HepG2 (cell line): ENCODE data around the gene GFER. TPM values are rescaled to one million over a fixed set of nuclear protein-coding genes. Genes with fewer than 3 reads are reported as not detected.
A peak's percentile ranks its signal among the peaks of the same experiment; 100 is the strongest.

Source experiments
- ADNP ChIP-seq: sonication (generic); formaldehyde crosslinking; IDR thresholded peaks from 2 replicates; pipeline ENCODE4 v1.4.0; 2020; ENCODE audit warnings: missing genetic modification reagents
- ATAD3A ChIP-seq: sonication (generic); formaldehyde crosslinking; IDR thresholded peaks from 2 replicates; pipeline ENCODE4 v1.4.0; 2020; ENCODE audit warnings: missing genetic modification reagents
- DZIP1 ChIP-seq: sonication (generic); formaldehyde crosslinking; IDR thresholded peaks from 2 replicates; pipeline ENCODE4 v1.5.0; 2020; ENCODE audit warnings: mild to moderate bottlenecking, missing genetic modification reagents
- EZH2 ChIP-seq: conservative IDR thresholded peaks from 2 replicates; pipeline ENCODE4 v1.6.1; 2012; ENCODE audit warnings: mild to moderate bottlenecking, low read depth, low read length, moderate library complexity
- HNRNPLL ChIP-seq: fragments of 200-400 bp; formaldehyde crosslinking; IDR thresholded peaks from 2 replicates; pipeline ENCODE4 v1.6.1; 2017; ENCODE audit warnings: mild to moderate bottlenecking, low read depth, low read length; ENCODE audit not compliant: poor library complexity, severe bottlenecking
- MAFF ChIP-seq: IDR thresholded peaks from 2 replicates; pipeline ENCODE4 v1.6.1; 2011; ENCODE audit warnings: low read depth, low read length, improper control_type of control experiment
- NCOA1 ChIP-seq: sonication (generic); formaldehyde crosslinking; IDR thresholded peaks from 2 replicates; pipeline ENCODE4 v1.9.0; 2021; ENCODE audit warnings: missing genetic modification reagents
- SCMH1 ChIP-seq: sonication (generic); formaldehyde crosslinking; IDR thresholded peaks from 2 replicates; pipeline ENCODE4 v1.9.0; 2021; ENCODE audit warnings: missing genetic modification reagents, mild to moderate bottlenecking, borderline replicate concordance
- SETDB1 ChIP-seq: sonication (generic); formaldehyde crosslinking; IDR thresholded peaks from 2 replicates; pipeline ENCODE4 v1.5.1; 2020; ENCODE audit warnings: missing genetic modification reagents, mild to moderate bottlenecking, borderline replicate concordance
- SRY ChIP-seq: sonication (generic); formaldehyde crosslinking; IDR thresholded peaks from 2 replicates; pipeline ENCODE4 v1.8.0; 2022; ENCODE audit warnings: mild to moderate bottlenecking, missing genetic modification reagents
- XBP1 ChIP-seq: sonication (generic); formaldehyde crosslinking; IDR thresholded peaks from 2 replicates; pipeline ENCODE4 v1.5.0; 2020; ENCODE audit warnings: missing genetic modification reagents
- ZBTB43 ChIP-seq: sonication (generic); formaldehyde crosslinking; conservative IDR thresholded peaks from 2 replicates; pipeline ENCODE4 v1.4.0; 2020; ENCODE audit warnings: missing genetic modification reagents
- ZNF367 ChIP-seq: sonication (generic); formaldehyde crosslinking; IDR thresholded peaks from 2 replicates; pipeline ENCODE4 v1.4.0; 2020; ENCODE audit warnings: missing genetic modification reagents, borderline replicate concordance
- ZNF567 ChIP-seq: sonication (generic); formaldehyde crosslinking; IDR thresholded peaks from 2 replicates; pipeline ENCODE4 v1.8.1; 2023; ENCODE audit warnings: mild to moderate bottlenecking, missing genetic modification reagents, borderline replicate concordance
- ZNF724P ChIP-seq: sonication (generic); formaldehyde crosslinking; IDR thresholded peaks from 2 replicates; pipeline ENCODE4 v1.8.0; 2022; ENCODE audit warnings: missing genetic modification reagents, borderline replicate concordance
- polyA plus RNA-seq, 8 experiments: library from polyadenylated mRNA; depleted of rRNA in 3 of 8; stranded (reverse) in 7 of 8; unstranded in 1 of 8; fragments of >200 nt; fragmentation: Illumina TruSeq in 4 of 8; extraction: Trizol in 4 of 8; gene quantifications; 2 replicates each; pipeline versions ENCODE4 v1.2.1 to v1.2.3, GENCODE V29; 2011 to 2016; ENCODE audit warnings: low read depth in 4 of 8, missing spikeins in 1 of 8, mixed read lengths in 1 of 8; ENCODE audit not compliant: insufficient read depth in 1 of 8
- total RNA-seq, 5 experiments: library from RNA; depleted of rRNA; stranded (reverse); fragments of >200 nt; fragmentation: Illumina TruSeq; extraction: Trizol; gene quantifications; 2 replicates each; pipeline ENCODE4 v1.2.3, GENCODE V29; 2016; ENCODE audit warnings: low read depth in 1 of 5
- TF ChIP-seq, protein P1 (sequence below): sonication (generic); formaldehyde crosslinking; IDR thresholded peaks from 2 replicates; pipeline ENCODE4 v1.5.0; 2020; ENCODE audit warnings: mild to moderate bottlenecking, low read depth, missing genetic modification reagents, borderline replicate concordance
- TF ChIP-seq, protein P2 (sequence below): IDR thresholded peaks from 2 replicates; pipeline ENCODE4 v1.6.1; 2016; ENCODE audit warnings: low read depth, missing genetic modification reagents, missing compliant biosample characterization

GFER gene
- total and polyA plus RNA-seq, 2 of the 13 experiments (the other 11 are each of a cell fraction or from before 2014, with no cell fraction given) = 28.6 to 71.7 TPM

GRCh38 chr16:1940273-1941161 is 43.5 kb upstream of the GFER start (continued):
- TF ChIP-seq, protein P1, sequence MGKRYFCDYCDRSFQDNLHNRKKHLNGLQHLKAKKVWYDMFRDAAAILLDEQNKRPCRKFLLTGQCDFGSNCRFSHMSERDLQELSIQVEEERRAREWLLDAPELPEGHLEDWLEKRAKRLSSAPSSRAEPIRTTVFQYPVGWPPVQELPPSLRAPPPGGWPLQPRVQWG (CRISPR knock-in tag) = no peak
- TF ChIP-seq NCOA1 (peak; percentile 74; the same call in 1 of the 2 replicates), SRY (CRISPR knock-in tag) (peak; percentile 36; the same call in 1 of the 2 replicates), ADNP (CRISPR knock-in tag) (no peak), ATAD3A (CRISPR knock-in tag) (no peak), SCMH1 (CRISPR knock-in tag) (no peak), ZNF367 (CRISPR knock-in tag) (no peak), ZNF724P (CRISPR knock-in tag) (peak; percentile 72; the same call in 1 of the 2 replicates), MAFF (no peak), SETDB1 (CRISPR knock-in tag) (no peak), HNRNPLL (peak; percentile 34), DZIP1 (CRISPR knock-in tag) (no peak), ZBTB43 (peak; percentile 92), ZNF567 (no peak), XBP1 (CRISPR knock-in tag) (no peak), EZH2 (no peak)
- TF ChIP-seq, protein P2, sequence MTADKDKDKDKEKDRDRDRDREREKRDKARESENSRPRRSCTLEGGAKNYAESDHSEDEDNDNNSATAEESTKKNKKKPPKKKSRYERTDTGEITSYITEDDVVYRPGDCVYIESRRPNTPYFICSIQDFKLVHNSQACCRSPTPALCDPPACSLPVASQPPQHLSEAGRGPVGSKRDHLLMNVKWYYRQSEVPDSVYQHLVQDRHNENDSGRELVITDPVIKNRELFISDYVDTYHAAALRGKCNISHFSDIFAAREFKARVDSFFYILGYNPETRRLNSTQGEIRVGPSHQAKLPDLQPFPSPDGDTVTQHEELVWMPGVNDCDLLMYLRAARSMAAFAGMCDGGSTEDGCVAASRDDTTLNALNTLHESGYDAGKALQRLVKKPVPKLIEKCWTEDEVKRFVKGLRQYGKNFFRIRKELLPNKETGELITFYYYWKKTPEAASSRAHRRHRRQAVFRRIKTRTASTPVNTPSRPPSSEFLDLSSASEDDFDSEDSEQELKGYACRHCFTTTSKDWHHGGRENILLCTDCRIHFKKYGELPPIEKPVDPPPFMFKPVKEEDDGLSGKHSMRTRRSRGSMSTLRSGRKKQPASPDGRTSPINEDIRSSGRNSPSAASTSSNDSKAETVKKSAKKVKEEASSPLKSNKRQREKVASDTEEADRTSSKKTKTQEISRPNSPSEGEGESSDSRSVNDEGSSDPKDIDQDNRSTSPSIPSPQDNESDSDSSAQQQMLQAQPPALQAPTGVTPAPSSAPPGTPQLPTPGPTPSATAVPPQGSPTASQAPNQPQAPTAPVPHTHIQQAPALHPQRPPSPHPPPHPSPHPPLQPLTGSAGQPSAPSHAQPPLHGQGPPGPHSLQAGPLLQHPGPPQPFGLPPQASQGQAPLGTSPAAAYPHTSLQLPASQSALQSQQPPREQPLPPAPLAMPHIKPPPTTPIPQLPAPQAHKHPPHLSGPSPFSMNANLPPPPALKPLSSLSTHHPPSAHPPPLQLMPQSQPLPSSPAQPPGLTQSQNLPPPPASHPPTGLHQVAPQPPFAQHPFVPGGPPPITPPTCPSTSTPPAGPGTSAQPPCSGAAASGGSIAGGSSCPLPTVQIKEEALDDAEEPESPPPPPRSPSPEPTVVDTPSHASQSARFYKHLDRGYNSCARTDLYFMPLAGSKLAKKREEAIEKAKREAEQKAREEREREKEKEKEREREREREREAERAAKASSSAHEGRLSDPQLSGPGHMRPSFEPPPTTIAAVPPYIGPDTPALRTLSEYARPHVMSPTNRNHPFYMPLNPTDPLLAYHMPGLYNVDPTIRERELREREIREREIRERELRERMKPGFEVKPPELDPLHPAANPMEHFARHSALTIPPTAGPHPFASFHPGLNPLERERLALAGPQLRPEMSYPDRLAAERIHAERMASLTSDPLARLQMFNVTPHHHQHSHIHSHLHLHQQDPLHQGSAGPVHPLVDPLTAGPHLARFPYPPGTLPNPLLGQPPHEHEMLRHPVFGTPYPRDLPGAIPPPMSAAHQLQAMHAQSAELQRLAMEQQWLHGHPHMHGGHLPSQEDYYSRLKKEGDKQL (CRISPR knock-in tag) = no peak
